Esophagus mucosa (tissue), 1 donor: ENCODE results near the gene PPIL4. TPM values are rescaled to one million over a fixed set of nuclear protein-coding genes. Genes with fewer than 3 reads are reported as not detected.
"Not testable (repeated sequence)": the region's sequence is repeated elsewhere in the genome, so short reads cannot be mapped to it uniquely, and the experiment has no call there.

Source experiments
- ATAC-seq: fragments of 200-7000 bp; cut with Tn5 transposase; one replicate; pipeline ENCODE4 v1.9.1; 2020
- total RNA-seq: library from RNA; stranded (reverse); gene quantifications from one replicate; pipeline ENCODE4 v1.2.4, GENCODE V29; 2023
- donor health status: DM: yes; HTN: yes; CAD: no.

The PPIL4 gene
- total RNA-seq, 1 donor from 2014 or later: 12.1 TPM

GRCh38 chr6:149482545-149483333 lies 63.1 kb downstream of the PPIL4 start:
- no peak for ATAC-seq

- no peak for ATAC-seq
These were observed 65.2 kb downstream of the PPIL4 start for GRCh38 chr6:149480502-149481280.

GRCh38 chr6:149478631-149479314 lies 67.1 kb downstream of the PPIL4 start:
- ATAC-seq: peak; percentile 16

- no peak for ATAC-seq
These were observed 68.3 kb downstream of the PPIL4 start for GRCh38 chr6:149477544-149477943.

GRCh38 chr6:149476789-149477455 lies 68.9 kb downstream of the PPIL4 start:
- no peak for ATAC-seq

- peak; percentile 4 for ATAC-seq
These were observed 71.5 kb downstream of the PPIL4 start for GRCh38 chr6:149474108-149474935.

GRCh38 chr6:149473080-149474052 lies 72.5 kb downstream of the PPIL4 start:
- peak; percentile 74 for ATAC-seq

- no peak for ATAC-seq
These were observed 73.6 kb downstream of the PPIL4 start for GRCh38 chr6:149472241-149472640.

GRCh38 chr6:149471801-149472200 lies 74.0 kb downstream of the PPIL4 start:
- ATAC-seq: no peak

- no peak for ATAC-seq
These were observed 74.9 kb downstream of the PPIL4 start for GRCh38 chr6:149470948-149471347.

GRCh38 chr6:149468179-149468578 lies 77.7 kb downstream of the PPIL4 start:
- ATAC-seq: no peak

- no peak for ATAC-seq
These were observed 78.6 kb downstream of the PPIL4 start for GRCh38 chr6:149467265-149467664.

- no peak for ATAC-seq
These were observed 81.4 kb downstream of the PPIL4 start for GRCh38 chr6:149464411-149464810.

- ATAC-seq: no peak
These were observed 82.1 kb downstream of the PPIL4 start for GRCh38 chr6:149463781-149464180.

- ATAC-seq: not testable (repeated sequence)
These were observed 83.1 kb downstream of the PPIL4 start for GRCh38 chr6:149462712-149463111.

GRCh38 chr6:149461670-149462069 lies 84.2 kb downstream of the PPIL4 start:
- ATAC-seq: no peak

- ATAC-seq: not testable (repeated sequence)
These were observed 85.6 kb downstream of the PPIL4 start for GRCh38 chr6:149460249-149460648.

GRCh38 chr6:149459761-149460160 lies 86.1 kb downstream of the PPIL4 start:
- no peak for ATAC-seq

GRCh38 chr6:149458806-149459205 lies 87.0 kb downstream of the PPIL4 start:
- no peak for ATAC-seq

GRCh38 chr6:149458196-149458595 lies 87.6 kb downstream of the PPIL4 start:
- ATAC-seq: no peak
